GM20431 (cell line): Measurements from ENCODE around the gene C2CD4A.
"Not testable (repeated sequence)": the region's sequence is repeated elsewhere in the genome, so short reads cannot be mapped to it uniquely, and the experiment has no call there.

ENCODE experiments used
- in situ Hi-C: fragments of 300-500 bp; cut with MseI, MboI; formaldehyde crosslinking; loops from one replicate; pipeline ENCODE4 v1.15.0; 2020; ENCODE audit warnings: low sequenced_read_pairs; ENCODE audit not compliant: unreplicated experiment

C2CD4A gene

GRCh38 chr15:62066663-62067447 is at the start of gene C2CD4A:
Gene C2CD4A, plus strand, starts transcription at chr15:62066977. Its CDS starts 637 bp downstream, at chr15:62067614.
- in situ Hi-C loops: no loop called here

GRCh38 chr15:62020576-62021160 is 46.1 kb upstream of the C2CD4A start:
- in situ Hi-C loops: no loop called here

DNA sequence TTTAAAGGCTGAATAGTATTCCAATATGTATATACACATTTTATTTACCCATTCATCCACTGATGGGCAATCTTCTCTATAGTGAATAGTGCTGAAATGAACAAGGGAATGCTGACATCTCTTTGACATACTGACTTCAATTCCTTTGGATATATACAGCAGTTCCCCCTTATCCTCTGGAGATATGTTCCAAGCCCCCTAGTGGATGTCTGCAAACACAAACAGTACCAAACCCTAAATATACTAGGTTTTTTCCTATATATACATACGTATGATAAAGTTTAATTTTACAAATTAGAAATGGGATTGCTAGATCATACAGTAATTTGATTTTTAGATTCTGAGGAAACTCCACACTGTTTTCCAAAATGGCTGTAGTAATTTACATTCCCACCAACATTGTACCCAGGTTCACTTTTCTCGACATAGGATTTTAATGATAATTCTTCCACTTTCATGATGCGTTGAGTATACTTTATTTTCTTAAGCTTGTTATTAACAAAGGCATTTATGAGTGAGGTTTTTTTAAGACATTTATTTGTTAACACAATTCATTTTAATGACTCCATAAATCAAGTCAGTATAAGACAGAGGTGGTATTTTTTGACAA is 44.7 kb upstream of the C2CD4A start:
- in situ Hi-C loops: no loop called here

GRCh38 chr15:62026487-62027262 is 40.1 kb upstream of the C2CD4A start:
- in situ Hi-C loops: no loop called here

- in situ Hi-C loops: no loop called here
Observed at GRCh38 chr15:62027263-62027565, 39.6 kb upstream of the C2CD4A start.

- in situ Hi-C loops: no loop called here
Observed at GRCh38 chr15:62027916-62028315, 38.9 kb upstream of the C2CD4A start.

- in situ Hi-C loops: no loop called here
Observed at GRCh38 chr15:62035256-62035924, 31.4 kb upstream of the C2CD4A start.

DNA sequence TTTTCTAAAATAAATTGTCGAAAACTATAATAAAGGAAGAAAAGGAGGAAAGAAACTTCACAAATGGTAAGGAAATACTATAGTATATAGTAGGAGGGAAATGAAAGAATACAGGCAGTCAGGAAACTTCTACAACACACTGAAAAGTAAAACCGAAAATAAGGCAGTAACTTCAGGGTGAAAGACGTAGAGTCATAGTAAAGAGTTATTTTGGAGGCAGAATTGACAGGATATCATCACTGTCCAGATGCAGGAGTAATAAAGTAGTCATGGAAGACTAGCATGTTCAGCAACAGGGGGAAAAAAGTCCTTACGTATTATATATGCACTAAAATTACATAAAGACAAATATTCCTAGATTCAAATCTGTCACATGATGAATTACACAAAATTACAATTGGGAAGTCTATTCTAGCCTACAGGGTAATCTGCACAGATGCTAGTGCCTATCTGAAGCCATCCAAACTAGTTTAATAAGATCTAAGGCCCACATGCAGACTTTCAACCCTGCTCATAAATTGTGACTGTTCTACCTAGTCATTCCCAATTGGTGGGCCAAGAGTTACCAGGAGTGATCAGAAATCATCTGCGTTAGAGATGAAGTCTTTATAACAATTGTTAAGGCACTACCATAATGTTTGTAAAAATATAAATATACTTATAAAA is 20.6 kb upstream of the C2CD4A start:
- in situ Hi-C loops: no loop called here

DNA sequence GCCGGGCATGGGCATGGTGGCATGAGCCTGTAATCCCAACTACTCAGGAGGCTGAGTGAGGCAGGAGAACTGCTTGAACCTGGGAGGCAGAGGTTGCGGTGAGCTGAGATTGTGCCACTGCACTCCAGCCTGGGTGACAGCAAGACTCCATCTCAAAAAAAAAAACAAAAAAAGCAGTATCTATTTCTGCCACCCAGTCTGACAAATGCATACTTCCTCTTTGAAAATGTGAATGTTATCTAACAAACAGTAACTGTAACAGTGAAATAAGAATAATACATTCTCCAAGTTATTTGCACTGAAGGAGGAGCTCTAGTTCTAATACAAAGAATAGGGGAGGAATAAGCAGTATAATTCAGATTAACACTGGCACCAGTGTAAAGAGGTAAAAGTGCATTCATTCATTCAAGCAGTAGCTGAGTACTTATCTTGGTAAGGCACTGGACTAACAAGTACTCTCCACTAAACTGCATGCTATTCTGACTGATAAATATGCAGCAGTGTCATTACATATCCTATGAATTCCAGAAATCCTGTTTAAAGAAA is 19.4 kb upstream of the C2CD4A start:
- in situ Hi-C loops: no loop called here

DNA sequence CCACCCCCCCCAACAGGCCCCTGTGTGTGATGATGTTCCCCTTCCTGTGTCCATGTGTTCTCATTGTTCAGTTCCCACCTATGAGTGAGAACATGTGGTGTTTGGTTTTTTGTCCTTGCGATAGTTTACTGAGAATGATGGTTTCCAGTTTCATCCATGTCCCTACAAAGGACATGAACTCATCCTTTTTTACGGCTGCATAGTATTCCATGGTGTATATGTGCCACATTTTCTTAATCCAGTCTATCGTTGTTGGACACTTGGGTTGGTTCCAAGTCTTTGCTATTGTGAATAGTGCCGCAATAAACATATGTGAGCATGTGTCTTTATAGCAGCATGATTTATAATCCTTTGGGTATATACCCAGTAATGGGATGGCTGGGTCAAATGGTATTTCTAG is 18.5 kb upstream of the C2CD4A start:
- in situ Hi-C loops: not testable (repeated sequence)

GRCh38 chr15:62050115-62050514 is 16.7 kb upstream of the C2CD4A start:
- in situ Hi-C loops: no loop called here

DNA sequence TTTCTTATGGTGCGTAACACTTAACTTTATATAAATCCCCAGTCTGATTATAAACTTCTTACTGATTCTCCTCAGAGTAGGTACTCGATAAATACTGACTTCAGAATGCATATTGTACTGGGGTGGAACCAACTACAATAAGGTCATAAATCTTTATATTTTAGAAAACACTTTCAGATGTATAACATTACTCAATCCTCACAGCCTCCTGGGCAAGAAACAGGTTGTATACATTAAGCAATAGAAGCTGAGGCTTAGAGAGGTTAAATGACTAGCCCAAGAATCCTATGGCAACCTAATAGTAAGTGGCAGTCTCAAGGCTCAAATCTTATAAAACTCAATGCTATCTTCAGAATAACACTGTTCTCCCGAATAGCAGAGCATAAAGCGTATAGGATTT is 15.6 kb upstream of the C2CD4A start:
- in situ Hi-C loops: no loop called here

DNA sequence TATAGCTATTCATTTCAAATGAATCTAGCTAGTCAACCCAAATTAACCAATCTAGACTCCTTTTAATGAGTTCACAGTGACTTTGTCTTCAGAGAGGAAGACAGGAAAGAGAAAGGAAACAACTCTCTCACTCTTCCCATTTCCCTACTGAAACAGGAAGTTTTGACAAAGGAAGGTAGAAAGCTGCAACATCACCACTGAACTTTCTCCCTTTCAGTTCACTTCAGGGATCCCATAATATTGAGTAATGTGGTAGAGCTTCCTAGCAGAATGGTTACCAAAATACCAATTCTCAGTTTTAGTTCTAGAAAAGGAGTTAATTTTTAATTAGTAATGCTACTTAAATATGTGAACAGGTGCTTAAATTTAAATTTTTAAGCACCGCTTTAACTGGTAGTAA is 14.1 kb upstream of the C2CD4A start:
- in situ Hi-C loops: no loop called here

- in situ Hi-C loops: no loop called here
Observed at GRCh38 chr15:62053439-62054085, 13.2 kb upstream of the C2CD4A start.

DNA sequence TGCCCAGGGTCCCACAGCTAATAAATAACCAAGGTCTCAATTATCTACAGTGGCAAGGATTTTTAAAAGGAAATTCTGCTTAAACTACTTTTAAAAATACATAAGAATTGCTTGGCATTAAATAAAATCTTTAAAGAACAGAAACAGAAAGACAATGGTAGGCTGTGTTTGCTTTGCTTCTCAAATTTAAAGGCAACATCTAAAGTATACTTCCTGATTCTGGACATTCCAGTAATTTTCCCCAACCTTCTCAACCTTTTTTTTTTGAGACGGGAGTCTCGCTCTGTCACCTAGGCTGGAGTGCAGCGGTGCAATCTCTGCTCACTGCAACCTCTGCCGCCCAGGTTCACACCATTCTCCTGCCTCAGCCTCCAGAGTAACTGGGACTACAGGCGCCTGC is 11.8 kb upstream of the C2CD4A start:
- in situ Hi-C loops: no loop called here

DNA sequence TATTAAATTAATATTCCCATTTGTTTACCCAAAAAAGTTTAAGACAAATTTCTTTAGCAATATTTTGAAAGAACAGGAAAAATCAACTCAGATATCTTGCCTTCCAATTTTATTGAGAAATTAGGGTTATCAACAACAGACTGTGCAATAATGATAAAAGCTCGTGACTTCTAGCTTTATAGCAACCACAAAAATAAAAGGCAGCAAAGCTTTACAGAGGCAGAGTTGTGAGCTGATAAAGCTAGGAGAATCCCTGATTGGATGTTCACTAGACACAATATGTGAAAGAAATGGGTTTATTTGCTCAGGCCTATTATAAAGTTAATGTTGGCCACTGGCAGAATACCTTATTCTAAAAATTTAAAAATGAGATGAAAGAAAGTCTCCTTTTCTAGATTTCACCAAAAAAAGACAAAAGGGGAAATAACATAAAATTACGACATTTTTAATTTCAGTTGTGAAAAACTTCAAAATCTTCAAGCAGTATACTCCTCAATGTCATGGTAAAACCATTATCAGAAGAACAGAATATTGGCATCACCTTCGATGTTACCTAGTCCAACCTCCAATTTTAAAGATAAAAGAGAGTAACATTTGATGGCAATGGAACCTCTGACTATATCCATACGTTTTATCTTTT is 9.3 kb upstream of the C2CD4A start:
- in situ Hi-C loops: no loop called here

DNA sequence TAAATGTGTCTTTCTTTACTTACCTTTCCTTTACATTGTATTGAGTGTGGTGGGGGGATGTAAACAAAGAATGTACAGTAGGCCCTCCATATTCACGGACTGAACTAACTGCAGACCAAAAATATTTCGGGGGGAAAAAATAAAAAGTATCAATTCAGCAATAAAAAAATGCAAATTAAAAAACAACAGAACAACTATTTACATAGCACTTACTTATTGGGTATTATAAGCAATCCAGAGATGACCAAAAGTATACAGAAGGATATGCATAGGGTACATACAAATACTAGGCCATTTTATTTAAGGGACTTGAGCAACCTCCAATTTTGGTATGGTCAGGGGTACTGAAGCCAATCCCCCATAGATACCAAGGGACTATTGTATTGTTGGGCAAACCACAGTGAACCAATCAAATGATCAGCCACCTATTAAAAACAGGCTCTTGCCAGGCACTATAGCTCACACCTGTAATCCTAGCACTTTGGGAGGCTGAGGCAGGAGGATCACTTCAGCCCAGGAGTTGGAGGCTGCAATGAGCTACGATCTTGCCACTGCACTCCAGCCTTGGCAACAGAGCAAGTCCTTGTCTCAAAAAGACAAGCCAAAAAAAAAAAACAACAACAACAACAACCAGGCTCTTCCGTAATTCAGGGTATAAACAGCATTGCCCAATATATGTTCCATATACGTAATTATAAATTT is 8.3 kb upstream of the C2CD4A start:
- in situ Hi-C loops: no loop called here
